Activated CD4-positive, alpha-beta memory T cell treated with anti-CD3 and anti-CD28 coated beads for 36 hours (primary cell): ENCODE results near the gene ZNF598. TPM values are rescaled to one million over a fixed set of nuclear protein-coding genes. Genes with fewer than 3 reads are reported as not detected.

Source experiments
- CTCF ChIA-PET: fragments of 350-600 bp; sonication (Branson Sonifier 250); formaldehyde crosslinking; loops from one replicate; lab custom pipeline; 2021; ENCODE audit warnings: antibody characterized with exemption, inconsistent platforms; lab: Charles Lee
- POLR2A ChIA-PET: fragments of 350-600 bp; sonication (Branson Sonifier 250); formaldehyde crosslinking; loops from one replicate; lab custom pipeline; 2021; ENCODE audit warnings: antibody characterized with exemption; lab: Charles Lee
- DNase-seq: peaks from one replicate; pipeline ENCODE4 v3.0.0-alpha.2; 2020
- H3K27ac Mint-ChIP-seq: one replicate; pipeline ENCODE4 v1.8.0; 2021; ENCODE audit warnings: mixed read lengths
- H3K27me3 Mint-ChIP-seq: one replicate; pipeline ENCODE4 v1.8.0; 2021; ENCODE audit warnings: mixed read lengths
- H3K36me3 Mint-ChIP-seq: one replicate; pipeline ENCODE4 v1.8.0; 2021; ENCODE audit warnings: mixed read lengths
- H3K4me1 Mint-ChIP-seq: one replicate; pipeline ENCODE4 v1.8.0; 2021; ENCODE audit warnings: low read depth, mixed read lengths
- H3K4me3 Mint-ChIP-seq: one replicate; pipeline ENCODE4 v1.8.0; 2021; ENCODE audit warnings: mild to moderate bottlenecking, mixed read lengths
- H3K9me3 Mint-ChIP-seq: one replicate; pipeline ENCODE4 v1.8.0; 2021; ENCODE audit warnings: mixed read lengths
- intact Hi-C: fragments of 100-400 bp; cut with micrococcal nuclease; formaldehyde crosslinking; loops from one replicate; pipeline ENCODE4 v1.15.1; 2023
- total RNA-seq, 2 experiments: library from RNA; stranded (reverse); gene quantifications; one replicate each; pipeline ENCODE4 v1.2.3, GENCODE V29; 2021

The ZNF598 gene
- total RNA-seq, 2 experiments from 2014 or later = 67.2 to 67.6 TPM

DNA sequence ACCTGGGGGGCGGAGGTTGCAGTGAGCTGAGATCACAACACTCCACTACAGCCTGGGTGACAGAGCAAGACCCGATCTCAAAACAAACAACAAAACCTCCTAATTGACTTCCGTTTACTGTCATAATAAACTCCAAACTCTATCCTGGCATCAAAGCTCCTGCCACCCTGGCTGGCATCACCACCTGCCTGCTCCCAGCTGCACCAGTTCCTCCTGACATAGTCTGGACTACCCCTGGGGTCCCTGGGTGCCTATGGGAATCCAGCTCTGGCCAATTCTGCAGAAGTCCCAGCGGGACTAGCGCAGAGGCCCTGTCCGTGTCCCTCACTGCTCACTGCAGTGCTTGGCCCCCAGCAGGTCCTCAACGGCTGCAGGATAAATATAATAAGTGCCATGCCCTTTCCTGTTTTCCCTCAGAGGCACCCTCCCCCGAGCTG lies 37.3 kb upstream of the ZNF598 start:
- no peak for DNase-seq
- POLR2A ChIA-PET = interaction anchor here (1.2 to 1.8 kb wide), 2 partner anchors 27 to 108 kb away, joined by 3 to 22 read pairs; partner anchors contain the start of genes NPW and TRAF7
- intact Hi-C loops = loop anchor here (1.0 kb wide), 1 partner anchor 108 kb away; the partner anchor contains the start of gene TRAF7
- Mint-ChIP-seq H3K9me3 (no peaks in the 10 kb centered on the region), H3K27ac (no peak overlapping the region), H3K4me3 (peak overlapping the region; percentile 89), H3K4me1 (peaks cover 13% of the 10 kb centered on the region), H3K27me3 (no peaks in the 10 kb centered on the region), H3K36me3 (peaks cover 3% of the 10 kb centered on the region)
- CTCF ChIA-PET = interaction anchor here (0.6 to 2.5 kb wide), 7 partner anchors 25 to 264 kb away, joined by 3 to 10 read pairs (median 5); partner anchors contain the start of genes NUBP2, SPSB3 and TRAF7

DNA sequence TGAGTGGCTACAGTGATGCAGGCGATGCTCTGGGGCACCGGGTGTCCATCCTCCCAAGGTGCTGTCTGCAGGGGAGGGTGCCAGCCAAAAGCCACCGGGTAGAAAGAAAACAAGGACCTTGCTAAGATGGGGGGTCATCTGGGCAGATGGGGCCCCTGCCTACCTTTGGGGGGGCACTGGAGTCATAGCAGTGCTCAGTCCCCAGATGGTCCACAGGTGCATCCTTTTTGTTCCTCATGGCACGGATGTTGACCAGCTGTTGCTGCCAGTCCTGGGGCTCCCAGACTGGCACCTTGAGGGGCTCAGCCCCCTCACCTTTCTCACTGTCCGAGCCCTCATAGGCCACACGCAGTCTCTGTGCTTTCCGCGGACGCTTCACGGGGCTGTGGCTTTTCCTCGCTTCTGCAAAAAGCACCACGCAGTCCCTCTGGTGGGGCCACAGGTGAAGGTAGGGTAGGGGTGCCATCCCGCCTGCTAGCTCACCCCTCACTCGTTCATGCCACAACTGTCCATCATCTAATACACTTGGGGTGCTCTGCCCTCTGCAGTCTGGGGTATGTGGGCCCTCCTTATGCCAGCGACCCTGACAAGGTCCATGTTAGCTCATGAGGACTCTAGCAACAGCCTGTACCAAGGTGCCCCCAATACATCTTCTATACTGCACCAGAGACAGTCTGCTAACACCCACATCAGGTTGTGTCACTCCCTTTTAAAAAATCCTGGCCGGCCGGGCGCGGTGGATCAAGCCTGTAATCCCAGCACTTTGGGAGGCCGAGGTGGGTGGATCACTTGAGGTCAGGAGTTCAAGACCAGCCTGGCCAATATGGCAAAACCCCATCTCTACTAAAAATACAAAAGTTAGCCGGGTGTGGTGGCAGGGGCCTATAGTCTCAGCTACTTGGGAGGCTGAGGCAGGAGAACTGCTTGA lies 36.6 kb upstream of the ZNF598 start:
- H3K4me1 Mint-ChIP-seq = peaks cover 13% of the 10 kb centered on the region
- no peak overlapping the region for H3K27ac Mint-ChIP-seq
- peak overlapping the region; percentile 89 for H3K4me3 Mint-ChIP-seq
- H3K27me3 Mint-ChIP-seq = no peaks in the 10 kb centered on the region
- ChIA-PET POLR2A (interaction anchor here (1.2 kb wide), 1 partner anchor 27 kb away, joined by 3 read pairs; the partner anchor contains the start of gene NPW), CTCF (interaction anchor here (1.1 to 2.5 kb wide), 2 partner anchors 24 to 42 kb away, joined by 4 to 10 read pairs; no protein-coding TSS in a partner anchor)
- intact Hi-C loops = no loop called here
- peaks cover 3% of the 10 kb centered on the region for H3K36me3 Mint-ChIP-seq
- DNase-seq = no peak
- H3K9me3 Mint-ChIP-seq = no peaks in the 10 kb centered on the region

DNA sequence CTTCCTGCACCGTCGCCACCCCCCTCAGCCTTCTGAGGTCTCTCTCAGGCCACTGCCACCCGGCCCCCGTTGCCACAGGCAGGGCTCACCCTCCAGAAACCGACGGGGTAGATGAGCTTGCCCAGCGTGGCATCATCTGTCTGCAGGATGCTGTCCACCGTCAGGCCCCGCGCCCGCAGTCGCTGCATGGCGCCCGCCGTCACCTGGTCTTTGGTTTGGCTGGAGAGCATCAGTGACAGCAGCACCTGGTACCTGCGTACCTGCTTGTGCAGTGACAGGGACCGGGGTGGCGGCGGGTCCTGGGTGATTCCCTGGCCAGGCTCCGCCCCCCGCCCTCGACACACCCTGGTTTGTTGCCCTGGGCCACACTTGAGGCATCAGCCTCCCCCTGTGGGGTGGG lies 34.9 kb upstream of the ZNF598 start:
- intact Hi-C loops = no loop called here
- CTCF ChIA-PET = no interaction called here
- Mint-ChIP-seq H3K4me1 (peaks cover 13% of the 10 kb centered on the region), H3K36me3 (no peaks in the 10 kb centered on the region), H3K9me3 (no peaks in the 10 kb centered on the region), H3K27me3 (no peaks in the 10 kb centered on the region), H3K4me3 (no peak overlapping the region), H3K27ac (no peak overlapping the region)
- POLR2A ChIA-PET = no interaction called here
- no peak for DNase-seq

DNA sequence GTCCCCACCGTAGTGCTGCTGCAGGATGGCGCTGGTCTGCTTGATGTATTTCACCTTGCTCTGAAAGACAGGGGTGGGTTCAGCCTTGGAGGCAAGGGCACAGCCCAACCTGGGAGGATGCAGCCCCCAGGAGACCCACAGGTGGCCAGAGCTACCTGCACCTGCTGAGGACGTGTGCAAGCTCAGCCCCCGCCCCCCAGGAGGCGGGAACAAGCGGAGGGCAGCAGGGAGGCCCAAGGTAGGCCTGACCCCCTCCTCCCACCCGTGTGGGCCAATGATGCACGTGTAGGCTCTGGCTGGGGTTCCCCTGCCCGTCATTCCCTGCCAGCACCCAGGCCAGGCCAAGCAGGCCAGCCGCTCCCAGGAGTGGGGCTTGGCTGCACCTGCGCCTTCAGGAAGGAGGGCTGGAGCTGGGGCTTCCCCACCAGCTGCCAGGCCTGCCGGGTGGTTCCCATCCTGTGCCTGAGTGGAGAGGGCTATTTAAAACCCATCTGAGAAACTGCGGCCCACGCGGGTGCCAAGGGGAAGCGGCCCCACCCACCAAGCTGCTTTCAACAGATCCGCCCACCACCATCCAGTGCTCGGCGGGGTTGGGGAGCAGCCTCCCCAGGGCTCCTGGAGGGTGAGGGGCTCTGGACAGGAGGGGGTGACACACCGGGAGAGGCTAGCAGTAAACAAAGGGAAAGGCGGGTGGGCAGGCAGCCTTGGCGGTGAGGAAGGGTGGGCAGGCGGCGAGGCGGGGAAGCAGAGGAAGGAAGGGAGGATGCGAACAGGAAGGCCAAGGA lies 34.2 kb upstream of the ZNF598 start:
- POLR2A ChIA-PET = no interaction called here
- intact Hi-C loops = no loop called here
- CTCF ChIA-PET = no interaction called here

DNA sequence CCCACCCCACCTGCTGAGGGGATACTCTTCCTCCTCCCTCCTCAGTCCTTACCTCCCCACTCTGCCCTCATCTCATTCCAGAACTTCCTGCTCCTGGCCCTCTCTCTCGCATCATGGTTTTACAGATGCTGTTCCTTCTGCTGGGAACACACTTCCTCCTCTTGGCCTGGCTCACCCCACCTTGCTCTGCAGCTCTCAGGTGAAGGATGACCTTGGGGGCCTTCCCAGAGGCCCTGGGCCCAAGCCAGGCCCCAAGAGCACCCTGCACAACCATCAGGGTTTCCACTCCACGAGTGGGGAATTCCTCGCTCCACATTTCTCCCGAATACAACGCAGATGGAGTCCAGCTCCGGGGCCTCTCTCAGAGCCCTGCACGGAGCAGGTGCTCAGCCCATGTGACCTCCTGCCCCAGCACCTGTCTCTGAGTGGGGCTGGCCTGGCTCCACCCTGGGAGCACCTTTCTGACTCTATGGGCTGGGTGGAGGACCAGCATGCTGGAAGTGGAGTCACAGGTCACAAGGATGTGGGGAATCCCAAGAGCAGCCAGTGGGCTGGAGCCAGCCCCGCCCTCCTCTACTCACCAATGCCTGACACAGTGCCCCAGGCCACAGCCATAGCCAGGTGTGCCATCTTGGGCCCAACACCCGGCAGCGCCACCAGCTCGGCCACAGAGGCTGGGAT lies 33.5 kb upstream of the ZNF598 start:
- POLR2A ChIA-PET = no interaction called here
- H3K4me1 Mint-ChIP-seq = peaks cover 7% of the 10 kb centered on the region
- no peak overlapping the region for H3K4me3 Mint-ChIP-seq
- H3K27ac Mint-ChIP-seq = no peak overlapping the region
- H3K27me3 Mint-ChIP-seq = no peaks in the 10 kb centered on the region
- intact Hi-C loops = no loop called here
- no peaks in the 10 kb centered on the region for H3K36me3 Mint-ChIP-seq
- no peaks in the 10 kb centered on the region for H3K9me3 Mint-ChIP-seq
- no peak for DNase-seq
- CTCF ChIA-PET = no interaction called here

More for the DNA sequence above, 34.2 kb upstream of the ZNF598 start:
- H3K4me3 Mint-ChIP-seq = no peak overlapping the region
- no peak overlapping the region for H3K27ac Mint-ChIP-seq
- H3K36me3 Mint-ChIP-seq = no peaks in the 10 kb centered on the region
- H3K27me3 Mint-ChIP-seq = no peaks in the 10 kb centered on the region
- peaks cover 13% of the 10 kb centered on the region for H3K4me1 Mint-ChIP-seq
- no peak for DNase-seq
- H3K9me3 Mint-ChIP-seq = no peaks in the 10 kb centered on the region

DNA sequence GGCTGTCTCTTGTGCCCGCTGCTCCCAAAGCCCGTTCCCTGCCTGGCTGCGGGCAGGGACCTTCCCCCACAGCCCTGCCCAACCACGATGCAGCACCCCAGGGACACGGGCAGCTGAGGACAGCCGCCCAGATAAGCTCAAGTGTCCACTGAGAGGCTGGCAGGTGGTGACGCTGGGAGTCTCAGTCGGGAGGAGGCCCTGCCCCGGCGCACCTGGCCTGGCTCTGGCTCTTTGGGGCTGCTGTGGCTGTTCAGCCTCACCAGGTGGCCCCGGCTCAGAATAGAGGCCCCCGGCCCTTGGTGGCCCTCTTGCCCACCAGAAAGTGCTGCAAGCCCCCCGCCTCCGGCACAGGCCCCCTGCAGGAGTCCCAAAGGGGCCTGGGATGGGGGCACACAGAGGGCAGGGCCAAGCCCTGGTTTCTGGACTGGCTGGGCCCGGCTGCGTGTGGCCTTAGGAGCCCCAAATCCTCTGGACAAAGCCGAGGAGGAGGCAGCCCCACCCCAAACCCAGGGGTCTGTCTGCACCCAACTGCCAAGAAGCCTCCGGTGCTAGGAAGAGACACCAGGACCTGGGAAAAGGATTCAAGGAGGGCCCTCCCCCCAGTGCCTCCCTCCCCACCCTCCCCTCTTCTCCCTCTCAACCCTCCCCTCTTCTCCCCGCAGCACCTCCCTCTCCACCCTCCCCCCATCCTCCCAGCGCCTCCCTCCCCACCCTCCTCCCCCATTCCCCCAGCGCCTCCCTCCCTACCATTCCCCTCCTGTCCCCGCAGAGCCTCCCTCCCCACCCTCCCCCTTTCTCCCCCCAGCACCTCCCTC lies 32.8 kb upstream of the ZNF598 start:
- ChIA-PET CTCF (no interaction called here), POLR2A (no interaction called here)
- Mint-ChIP-seq H3K27me3 (no peaks in the 10 kb centered on the region), H3K36me3 (no peaks in the 10 kb centered on the region), H3K4me3 (no peak overlapping the region), H3K9me3 (no peaks in the 10 kb centered on the region), H3K27ac (no peak overlapping the region), H3K4me1 (peaks cover 7% of the 10 kb centered on the region)
- intact Hi-C loops = no loop called here
- no peak for DNase-seq

DNA sequence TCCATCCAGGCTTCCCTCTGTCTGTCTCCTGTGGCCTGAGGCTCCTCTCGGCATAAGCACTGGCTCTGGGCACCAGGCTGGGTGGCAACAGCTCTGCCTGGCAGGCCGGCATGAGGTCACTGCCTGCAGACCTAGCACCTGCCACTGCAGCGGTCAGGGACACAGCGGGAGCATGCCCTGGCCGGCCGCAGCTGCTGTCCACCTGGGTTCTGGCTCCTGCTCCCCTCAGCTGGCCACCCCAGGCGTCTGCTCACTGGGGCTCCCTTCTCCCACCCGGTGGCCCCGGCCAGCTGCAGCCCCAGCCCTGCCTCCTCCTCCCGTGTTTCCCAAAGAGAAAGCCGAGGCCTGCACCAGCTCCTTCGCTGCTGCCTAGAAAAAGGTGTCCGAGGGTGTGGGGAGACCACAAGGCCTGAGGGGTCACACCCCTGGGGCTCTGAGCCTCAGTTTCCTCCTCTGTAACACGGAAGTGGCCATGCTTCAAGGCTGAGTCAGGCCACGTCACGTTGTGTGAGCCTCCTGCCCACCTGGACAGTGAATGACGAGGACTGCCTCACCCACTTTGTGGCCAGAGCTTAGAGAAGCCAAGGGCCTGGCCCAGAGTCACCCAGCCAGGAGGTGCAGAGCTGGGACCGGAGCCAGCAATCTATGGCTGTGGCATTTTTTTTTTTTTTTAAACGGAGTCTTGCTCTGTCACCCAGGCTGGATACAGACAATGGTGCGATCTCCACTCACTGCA lies 31.3 kb upstream of the ZNF598 start:
- H3K4me3 Mint-ChIP-seq = no peak overlapping the region

DNA sequence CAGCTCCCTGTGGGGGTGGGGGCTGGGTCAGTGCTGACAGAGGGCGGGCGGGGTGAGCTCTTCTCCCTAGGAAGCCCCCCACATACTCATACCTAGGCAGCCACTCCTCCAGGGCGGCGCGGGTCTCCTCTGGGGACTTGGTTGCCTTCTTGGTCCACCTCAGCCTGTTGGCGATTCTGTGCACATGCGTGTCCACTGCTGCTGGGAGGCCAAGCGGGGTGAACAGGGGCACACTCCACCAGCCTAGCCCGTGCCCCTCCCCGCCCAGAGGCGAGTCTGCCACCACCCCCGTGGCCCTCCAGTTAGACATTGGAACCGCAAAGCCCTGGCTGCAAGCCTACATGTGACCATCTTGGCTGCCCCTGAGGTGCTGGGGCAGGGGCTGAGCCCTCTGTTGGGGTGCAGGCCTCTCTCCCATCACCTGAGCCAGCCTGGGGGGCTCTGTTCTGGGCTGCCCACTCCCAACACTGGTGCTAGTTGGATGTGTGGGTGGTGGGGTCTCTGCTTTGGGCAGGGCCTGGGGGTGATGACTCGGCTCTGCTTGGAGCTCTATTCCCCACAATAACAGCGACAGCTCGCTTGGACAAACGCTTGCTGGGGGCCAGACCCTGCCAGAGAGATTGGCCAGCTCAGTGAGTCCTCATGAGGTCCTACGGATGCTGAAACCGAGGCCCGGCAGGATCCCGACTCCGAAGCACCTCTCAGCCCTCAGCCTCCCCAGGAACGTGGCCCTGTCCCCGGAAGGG lies 30.6 kb upstream of the ZNF598 start:
- POLR2A ChIA-PET = no interaction called here
- H3K27me3 Mint-ChIP-seq = no peaks in the 10 kb centered on the region
- intact Hi-C loops = no loop called here
- H3K9me3 Mint-ChIP-seq = no peaks in the 10 kb centered on the region
- H3K36me3 Mint-ChIP-seq = no peaks in the 10 kb centered on the region
- no peak for DNase-seq
- no peaks in the 10 kb centered on the region for H3K4me1 Mint-ChIP-seq
- no peak overlapping the region for H3K4me3 Mint-ChIP-seq
- CTCF ChIA-PET = no interaction called here
- no peak overlapping the region for H3K27ac Mint-ChIP-seq

More for the DNA sequence above, 31.3 kb upstream of the ZNF598 start:
- H3K9me3 Mint-ChIP-seq = no peaks in the 10 kb centered on the region
- no peak overlapping the region for H3K27ac Mint-ChIP-seq
- H3K27me3 Mint-ChIP-seq = no peaks in the 10 kb centered on the region
- H3K4me1 Mint-ChIP-seq = no peaks in the 10 kb centered on the region
- H3K36me3 Mint-ChIP-seq = no peaks in the 10 kb centered on the region
- POLR2A ChIA-PET = no interaction called here
- intact Hi-C loops = no loop called here
- DNase-seq = no peak
- CTCF ChIA-PET = interaction anchor here (0.6 to 0.7 kb wide), 2 partner anchors 37 to 1994 kb away, joined by 3 read pairs; no protein-coding TSS in a partner anchor

DNA sequence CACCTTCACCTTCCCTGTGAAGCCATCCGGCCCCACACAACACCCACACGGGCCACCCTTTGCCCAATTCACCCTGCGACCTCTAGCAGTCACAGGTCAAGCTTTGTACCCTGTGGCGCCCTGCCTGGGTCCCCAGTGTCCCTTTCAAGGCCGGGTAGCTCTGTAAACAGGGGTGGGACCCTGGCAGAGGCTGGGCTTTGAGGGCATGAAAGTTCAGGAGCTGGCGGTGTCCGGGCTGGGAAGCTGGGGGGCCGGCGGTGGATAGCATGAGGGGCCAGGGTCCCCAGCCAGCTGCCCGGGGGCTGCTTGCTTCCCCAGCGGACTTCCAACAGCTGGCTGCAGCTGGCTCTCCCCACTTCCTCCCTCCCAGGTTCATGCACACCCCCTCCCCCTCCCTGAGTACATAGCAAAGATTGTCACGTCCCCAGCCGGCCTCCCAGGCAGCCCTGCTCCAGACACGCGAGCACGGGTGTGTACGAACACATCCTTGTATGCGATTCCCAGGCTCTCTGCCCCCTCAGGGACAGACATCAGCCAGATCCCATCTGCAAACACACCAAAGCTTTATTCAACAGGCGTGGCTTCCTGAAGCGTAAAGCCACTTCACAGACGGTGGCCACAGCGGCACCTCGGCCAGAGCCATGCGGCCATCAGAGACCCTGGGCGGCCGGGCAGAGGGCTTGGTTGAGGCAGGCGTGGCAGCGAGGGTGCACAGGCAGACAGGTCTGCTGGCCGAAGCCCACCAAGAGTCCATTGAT lies 29.8 kb upstream of the ZNF598 start:
- no peaks in the 10 kb centered on the region for H3K27me3 Mint-ChIP-seq
- intact Hi-C loops = no loop called here
- H3K9me3 Mint-ChIP-seq = no peaks in the 10 kb centered on the region
- H3K4me1 Mint-ChIP-seq = no peaks in the 10 kb centered on the region
- CTCF ChIA-PET = no interaction called here
- H3K4me3 Mint-ChIP-seq = no peak overlapping the region
- DNase-seq = no peak
- POLR2A ChIA-PET = no interaction called here
- no peak overlapping the region for H3K27ac Mint-ChIP-seq
- H3K36me3 Mint-ChIP-seq = no peaks in the 10 kb centered on the region
